NCI-H226 (cell line): ENCODE data around the gene PHGDH.

ENCODE experiments used
- DNase-seq: peaks from one replicate; pipeline ENCODE4 v3.0.0-alpha.2; 2015

PHGDH gene

GRCh38 chr1:119732465-119733168 is 20.9 kb downstream of the PHGDH start:
- DNase-seq = no peak

- no peak for DNase-seq
Observed at GRCh38 chr1:119733754-119734153, 22.0 kb downstream of the PHGDH start.

- no peak for DNase-seq
Observed at GRCh38 chr1:119735217-119735616, 23.5 kb downstream of the PHGDH start.

- DNase-seq = no peak
Observed at GRCh38 chr1:119736649-119737039, 24.9 kb downstream of the PHGDH start.

GRCh38 chr1:119737040-119737682 is 25.4 kb downstream of the PHGDH start:
- DNase-seq = no peak

- DNase-seq = no peak
Observed at GRCh38 chr1:119738100-119738720, 26.5 kb downstream of the PHGDH start.

GRCh38 chr1:119739150-119739549 is 27.4 kb downstream of the PHGDH start:
- DNase-seq = no peak

- DNase-seq = no peak
Observed at GRCh38 chr1:119740261-119740660, 28.5 kb downstream of the PHGDH start.

- DNase-seq = no peak
Observed at GRCh38 chr1:119740896-119741780, 29.4 kb downstream of the PHGDH start.

- DNase-seq = peak; percentile 48
Observed at GRCh38 chr1:119742202-119742601, 30.5 kb downstream of the PHGDH start.

- DNase-seq = no peak
Observed at GRCh38 chr1:119742677-119743076, 30.9 kb downstream of the PHGDH start.

GRCh38 chr1:119743308-119743707 is 31.6 kb downstream of the PHGDH start:
- no peak for DNase-seq

- peak; percentile 27 for DNase-seq
Observed at GRCh38 chr1:119743776-119744597, 32.3 kb downstream of the PHGDH start.

- no peak for DNase-seq
Observed at GRCh38 chr1:119744598-119744942, 32.8 kb downstream of the PHGDH start.

- no peak for DNase-seq
Observed at GRCh38 chr1:119745034-119745433, 33.3 kb downstream of the PHGDH start.

- no peak for DNase-seq
Observed at GRCh38 chr1:119747451-119747850, 35.7 kb downstream of the PHGDH start.

GRCh38 chr1:119748040-119748439 is 36.3 kb downstream of the PHGDH start:
- DNase-seq = no peak

GRCh38 chr1:119752592-119752991 is 40.9 kb downstream of the PHGDH start:
- DNase-seq = no peak

GRCh38 chr1:119758584-119758983 is 46.9 kb downstream of the PHGDH start:
- no peak for DNase-seq

GRCh38 chr1:119762409-119762808 is 50.7 kb downstream of the PHGDH start:
- DNase-seq = no peak

- DNase-seq = no peak
Observed at GRCh38 chr1:119762953-119763352, 51.2 kb downstream of the PHGDH start.

GRCh38 chr1:119764220-119764619 is 52.5 kb downstream of the PHGDH start:
- no peak for DNase-seq
